Liver (tissue), 9 donors: ENCODE measurements around the gene RNF220. TPM values are rescaled to one million over a fixed set of nuclear protein-coding genes. Genes with fewer than 3 reads are reported as not detected.

Experiments
- DNase-seq: peaks from one replicate; pipeline ENCODE4 v3.0.0-alpha.2; 2017; ENCODE audit warnings: low spot score
- H3K27ac ChIP-seq, 2 donors: one replicate each; pipeline ENCODE4 v1.7.0; 2013; ENCODE audit warnings: inconsistent platforms in 2 of 2, low read length in 2 of 2, control low read depth in 1 of 2, low read depth in 1 of 2, mild to moderate bottlenecking in 1 of 2
- H3K27me3 ChIP-seq, 4 donors: one replicate each; pipeline versions ENCODE4 v1.6.1 to v1.7.0; 2013; ENCODE audit warnings: low read length in 3 of 4, inconsistent platforms in 1 of 4, mild to moderate bottlenecking in 1 of 4, moderate library complexity in 1 of 4; ENCODE audit not compliant: control insufficient read depth in 4 of 4, insufficient read depth in 4 of 4
- H3K36me3 ChIP-seq, 4 donors: one replicate each; pipeline versions ENCODE4 v1.6.1 to v1.7.0; 2013; ENCODE audit warnings: low read length in 3 of 4, mild to moderate bottlenecking in 3 of 4, low read depth in 1 of 4, moderate library complexity in 1 of 4; ENCODE audit not compliant: control insufficient read depth in 4 of 4, insufficient read depth in 3 of 4
- H3K4me1 ChIP-seq, 4 donors: one replicate each; pipeline versions ENCODE4 v1.6.1 to v1.7.0; 2013; ENCODE audit warnings: low read length in 3 of 4, mild to moderate bottlenecking in 3 of 4, moderate library complexity in 1 of 4; ENCODE audit not compliant: control insufficient read depth in 4 of 4, insufficient read depth in 4 of 4
- H3K4me3 ChIP-seq, 3 donors: one replicate each; pipeline versions ENCODE4 v1.6.1 to v1.7.0; 2013; ENCODE audit warnings: low read length in 3 of 3, control low read depth in 1 of 3, low read depth in 1 of 3, mild to moderate bottlenecking in 1 of 3
- H3K9ac ChIP-seq, 2 donors: one replicate each; pipeline ENCODE4 v1.7.0; 2013; ENCODE audit warnings: low read length in 2 of 2, mild to moderate bottlenecking in 2 of 2, moderate library complexity in 2 of 2, control low read depth in 1 of 2, low read depth in 1 of 2
- H3K9me3 ChIP-seq, 4 donors: one replicate each; pipeline versions ENCODE4 v1.6.1 to v1.7.0; 2013; ENCODE audit warnings: low read length in 3 of 4; ENCODE audit not compliant: control insufficient read depth in 4 of 4
- ATF3 ChIP-seq: IDR thresholded peaks from 2 replicates; pipeline ENCODE4 v1.6.1; 2016; ENCODE audit warnings: antibody characterized with exemption
- EGR1 ChIP-seq, 2 donors: IDR thresholded peaks; 2 replicates each; pipeline ENCODE4 v1.6.1; 2016 to 2018; ENCODE audit warnings: antibody characterized with exemption in 2 of 2, low read depth in 2 of 2
- FOXA1 ChIP-seq: IDR thresholded peaks from 2 replicates; pipeline ENCODE4 v1.6.1; 2016; ENCODE audit warnings: antibody characterized with exemption
- FOXA2 ChIP-seq: IDR thresholded peaks from 2 replicates; pipeline ENCODE4 v1.6.1; 2016; ENCODE audit warnings: antibody characterized with exemption
- GABPA ChIP-seq, 2 donors: IDR thresholded peaks in 1 of 2; conservative IDR thresholded peaks in 1 of 2; 2 replicates each; pipeline ENCODE4 v1.6.1; 2016; ENCODE audit warnings: antibody characterized with exemption in 2 of 2, mild to moderate bottlenecking in 1 of 2, moderate library complexity in 1 of 2
- HNF4A ChIP-seq, 2 donors: conservative IDR thresholded peaks; 2 replicates each; pipeline ENCODE4 v1.6.1; 2016; ENCODE audit warnings: antibody characterized with exemption in 2 of 2, mild to moderate bottlenecking in 2 of 2
- HNF4G ChIP-seq: IDR thresholded peaks from 2 replicates; pipeline ENCODE4 v1.6.1; 2016; ENCODE audit warnings: antibody characterized with exemption
- JUND ChIP-seq, 2 donors: IDR thresholded peaks; 2 replicates each; pipeline ENCODE4 v1.6.1; 2016; ENCODE audit warnings: antibody characterized with exemption in 2 of 2
- MAX ChIP-seq: IDR thresholded peaks from 2 replicates; pipeline ENCODE4 v1.6.1; 2016; ENCODE audit warnings: antibody characterized with exemption
- NR2F2 ChIP-seq: IDR thresholded peaks from 2 replicates; pipeline ENCODE4 v1.6.1; 2016; ENCODE audit warnings: antibody characterized with exemption
- RAD21 ChIP-seq, 2 donors: IDR thresholded peaks; 2 replicates each; pipeline ENCODE4 v1.6.1; 2016; ENCODE audit warnings: antibody characterized with exemption in 2 of 2, mild to moderate bottlenecking in 2 of 2
- RXRA ChIP-seq, 2 donors: IDR thresholded peaks; 2 replicates each; pipeline ENCODE4 v1.6.1; 2017 to 2018; ENCODE audit warnings: antibody characterized with exemption in 2 of 2, mild to moderate bottlenecking in 1 of 2
- SP1 ChIP-seq: IDR thresholded peaks from 2 replicates; pipeline ENCODE4 v1.6.1; 2018; ENCODE audit warnings: antibody characterized with exemption, mild to moderate bottlenecking
- TAF1 ChIP-seq: conservative IDR thresholded peaks from 2 replicates; pipeline ENCODE4 v1.6.1; 2016; ENCODE audit warnings: antibody characterized with exemption, mild to moderate bottlenecking
- YY1 ChIP-seq: IDR thresholded peaks from 2 replicates; pipeline ENCODE4 v1.6.1; 2016; ENCODE audit warnings: antibody characterized with exemption, mild to moderate bottlenecking
- ZBTB33 ChIP-seq: IDR thresholded peaks from 2 replicates; pipeline ENCODE4 v1.6.1; 2016; ENCODE audit warnings: antibody characterized with exemption
- WGBS: extraction: QIAGEN DNeasy Blood & Tissue Kit; methylation state at CpG from one replicate; pipeline ENCODE4 v1.1.7; 2013; 5-methylcytosine and 5-hydroxymethylcytosine counted together
- polyA plus RNA-seq, 2 donors: library from polyadenylated mRNA; stranded (reverse) in 1 of 2; unstranded in 1 of 2; fragments of 200-250 nt in 1 of 2; fragments of >200 nt in 1 of 2; fragmentation: Nextera tagmentation in 1 of 2; extraction: Ambion mirVana in 1 of 2; gene quantifications; one replicate each; pipeline versions ENCODE4 v1.2.1 to v1.2.3, GENCODE V29; 2013 to 2015
- total RNA-seq, 2 donors: library from RNA; depleted of rRNA; stranded (reverse); fragments of >200 nt; gene quantifications; one replicate each; pipeline ENCODE4 v1.2.3, GENCODE V29; 2014
- TF ChIP-seq, protein P1 (sequence below): fragments of 150-350 bp; IDR thresholded peaks from 2 replicates; pipeline ENCODE4 v1.5.1; 2017; ENCODE audit warnings: improper control_type of control experiment, low read depth, low read length; ENCODE audit not compliant: missing input control
- TF ChIP-seq, protein P2 (sequence below): IDR thresholded peaks from 2 replicates; pipeline ENCODE4 v1.6.1; 2016; ENCODE audit warnings: antibody characterized with exemption, mild to moderate bottlenecking
- donor health status: healthy.
- donor health status: healthy.
- donor health status: healthy.
- donor health status: healthy.
- donor health status: healthy.

Gene RNF220
- total and polyA plus RNA-seq, 4 donors: 18.2 to 35.8 (median 26.1) TPM

DNA sequence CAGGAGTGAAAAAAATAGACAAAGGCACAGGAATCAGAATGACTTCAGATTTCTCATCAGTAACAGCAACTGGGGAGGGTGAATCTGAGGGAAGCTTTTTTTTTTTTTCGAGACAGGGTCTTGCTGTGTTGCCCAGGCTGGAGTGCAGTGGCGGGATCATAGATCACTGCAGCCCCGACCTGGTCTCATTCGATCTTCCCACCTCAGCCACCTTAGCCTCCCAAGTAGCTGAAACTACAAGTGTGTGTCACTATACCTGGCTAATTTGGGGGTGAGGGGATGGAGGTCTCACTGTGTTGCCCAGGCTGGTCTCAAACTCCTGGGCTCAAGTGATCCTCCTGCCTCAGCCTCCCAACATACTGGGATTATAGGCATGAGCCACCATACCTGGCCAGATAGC lies 280.2 kb downstream of the RNF220 start:
- Histone ChIP-seq H3K36me3 (no peaks in the 10 kb centered on the region), H3K9me3 (no peaks in the 10 kb centered on the region), H3K9ac (no peak overlapping the region), H3K27ac (no peak overlapping the region), H3K27me3 (no peaks in the 10 kb centered on the region), H3K4me3 (no peak overlapping the region), H3K4me1 (peaks cover 5 to 19% (median 7%) of the 10 kb centered on the region in 4 donors)
- 93% methylated on average over 4 of the region's 4 CpGs for WGBS
- no peak for DNase-seq
- TF ChIP-seq RAD21 (IDR thresholded peaks at IDR 0.05): no peak
- TF ChIP-seq, protein P1, sequence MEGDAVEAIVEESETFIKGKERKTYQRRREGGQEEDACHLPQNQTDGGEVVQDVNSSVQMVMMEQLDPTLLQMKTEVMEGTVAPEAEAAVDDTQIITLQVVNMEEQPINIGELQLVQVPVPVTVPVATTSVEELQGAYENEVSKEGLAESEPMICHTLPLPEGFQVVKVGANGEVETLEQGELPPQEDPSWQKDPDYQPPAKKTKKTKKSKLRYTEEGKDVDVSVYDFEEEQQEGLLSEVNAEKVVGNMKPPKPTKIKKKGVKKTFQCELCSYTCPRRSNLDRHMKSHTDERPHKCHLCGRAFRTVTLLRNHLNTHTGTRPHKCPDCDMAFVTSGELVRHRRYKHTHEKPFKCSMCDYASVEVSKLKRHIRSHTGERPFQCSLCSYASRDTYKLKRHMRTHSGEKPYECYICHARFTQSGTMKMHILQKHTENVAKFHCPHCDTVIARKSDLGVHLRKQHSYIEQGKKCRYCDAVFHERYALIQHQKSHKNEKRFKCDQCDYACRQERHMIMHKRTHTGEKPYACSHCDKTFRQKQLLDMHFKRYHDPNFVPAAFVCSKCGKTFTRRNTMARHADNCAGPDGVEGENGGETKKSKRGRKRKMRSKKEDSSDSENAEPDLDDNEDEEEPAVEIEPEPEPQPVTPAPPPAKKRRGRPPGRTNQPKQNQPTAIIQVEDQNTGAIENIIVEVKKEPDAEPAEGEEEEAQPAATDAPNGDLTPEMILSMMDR: no peak
- no peak for TF ChIP-seq JUND (IDR thresholded peaks at IDR 0.05)
- TF ChIP-seq SP1: no peak
- TF ChIP-seq GABPA (IDR thresholded peaks at IDR 0.05 in 1 of 2, conservative IDR thresholded peaks at IDR 0.05 in 1 of 2): no peak
- TF ChIP-seq, protein P2, sequence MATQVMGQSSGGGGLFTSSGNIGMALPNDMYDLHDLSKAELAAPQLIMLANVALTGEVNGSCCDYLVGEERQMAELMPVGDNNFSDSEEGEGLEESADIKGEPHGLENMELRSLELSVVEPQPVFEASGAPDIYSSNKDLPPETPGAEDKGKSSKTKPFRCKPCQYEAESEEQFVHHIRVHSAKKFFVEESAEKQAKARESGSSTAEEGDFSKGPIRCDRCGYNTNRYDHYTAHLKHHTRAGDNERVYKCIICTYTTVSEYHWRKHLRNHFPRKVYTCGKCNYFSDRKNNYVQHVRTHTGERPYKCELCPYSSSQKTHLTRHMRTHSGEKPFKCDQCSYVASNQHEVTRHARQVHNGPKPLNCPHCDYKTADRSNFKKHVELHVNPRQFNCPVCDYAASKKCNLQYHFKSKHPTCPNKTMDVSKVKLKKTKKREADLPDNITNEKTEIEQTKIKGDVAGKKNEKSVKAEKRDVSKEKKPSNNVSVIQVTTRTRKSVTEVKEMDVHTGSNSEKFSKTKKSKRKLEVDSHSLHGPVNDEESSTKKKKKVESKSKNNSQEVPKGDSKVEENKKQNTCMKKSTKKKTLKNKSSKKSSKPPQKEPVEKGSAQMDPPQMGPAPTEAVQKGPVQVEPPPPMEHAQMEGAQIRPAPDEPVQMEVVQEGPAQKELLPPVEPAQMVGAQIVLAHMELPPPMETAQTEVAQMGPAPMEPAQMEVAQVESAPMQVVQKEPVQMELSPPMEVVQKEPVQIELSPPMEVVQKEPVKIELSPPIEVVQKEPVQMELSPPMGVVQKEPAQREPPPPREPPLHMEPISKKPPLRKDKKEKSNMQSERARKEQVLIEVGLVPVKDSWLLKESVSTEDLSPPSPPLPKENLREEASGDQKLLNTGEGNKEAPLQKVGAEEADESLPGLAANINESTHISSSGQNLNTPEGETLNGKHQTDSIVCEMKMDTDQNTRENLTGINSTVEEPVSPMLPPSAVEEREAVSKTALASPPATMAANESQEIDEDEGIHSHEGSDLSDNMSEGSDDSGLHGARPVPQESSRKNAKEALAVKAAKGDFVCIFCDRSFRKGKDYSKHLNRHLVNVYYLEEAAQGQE: no peak
- TF ChIP-seq ZBTB33: no peak
- TF ChIP-seq YY1: no peak
- no peak for TF ChIP-seq MAX
- TF ChIP-seq HNF4G: no peak
- TF ChIP-seq ATF3: no peak
- TF ChIP-seq NR2F2: no peak
- TF ChIP-seq FOXA1: no peak
- no peak for TF ChIP-seq RXRA (IDR thresholded peaks at IDR 0.05)
- no peak for TF ChIP-seq EGR1 (IDR thresholded peaks at IDR 0.05; ENCODE audit: low read depth in 2 of 2)
- no peak for TF ChIP-seq FOXA2
- TF ChIP-seq TAF1: no peak
- TF ChIP-seq HNF4A (conservative IDR thresholded peaks at IDR 0.05): no peak
